A549 (cell line): ENCODE results near the gene TOGARAM1. TPM values are rescaled to one million over a fixed set of nuclear protein-coding genes. Genes with fewer than 3 reads are reported as not detected.

ENCODE experiments used
- ATAC-seq, 2 experiments: fragments of 200-7000 bp in 1 of 2; fragments of >200 bp in 1 of 2; cut with Nextera tagmentation in 1 of 2; cut with Tn5 transposase in 1 of 2; 3 replicates each; pipeline versions ENCODE4 v1.8.0 to v1.9.1; 2018 to 2020; ENCODE audit warnings: mild to moderate bottlenecking in 1 of 2, moderate library complexity in 1 of 2
- CTCF ChIA-PET: fragments of 300-600 bp; sonication (Branson Sonifier 250); formaldehyde crosslinking; extraction: SDS; loops from one replicate; lab custom pipeline; 2021; ENCODE audit warnings: antibody characterized with exemption, inconsistent platforms; lab: Yijun Ruan, JAX
- POLR2A ChIA-PET: fragments of 350-600 bp; formaldehyde crosslinking; extraction: SDS; loops from one replicate; lab custom pipeline; 2021; ENCODE audit warnings: antibody characterized with exemption, inconsistent platforms; lab: Yijun Ruan, JAX
- DNase-seq, 2 experiments: peaks; one replicate each; pipeline versions ENCODE4 v3.0.0 to v3.0.0-alpha.2; 2011 to 2016; ENCODE audit warnings: low read depth in 1 of 2, low spot score in 1 of 2
- FAIRE-seq: peaks from 2 replicates; lab custom pipeline; 2011; peaks lifted over from hg19 to GRCh38; lab: Jason Lieb, UNC
- H3K27ac ChIP-seq, 2 experiments: fragments of >200 bp; sonication (Bioruptor Twin); formaldehyde crosslinking; 3 replicates each; pipeline ENCODE4 v1.5.1; 2016 to 2017
- H3K4me1 ChIP-seq: fragments of >200 bp; sonication (Bioruptor Twin); formaldehyde crosslinking; 3 replicates; pipeline ENCODE4 v1.6.1; 2016
- H3K4me2 ChIP-seq: fragments of >200 bp; sonication (Bioruptor Twin); formaldehyde crosslinking; 3 replicates; pipeline ENCODE4 v1.6.1; 2016
- H3K4me3 ChIP-seq: fragments of >200 bp; sonication (Bioruptor Twin); formaldehyde crosslinking; 3 replicates; pipeline ENCODE4 v1.5.1; 2016
- H3K9me3 ChIP-seq: fragments of >200 bp; sonication (Bioruptor Twin); formaldehyde crosslinking; 3 replicates; pipeline ENCODE4 v1.6.1; 2016
- BHLHE40 ChIP-seq: IDR thresholded peaks from 2 replicates; pipeline ENCODE4 v1.6.1; 2012; ENCODE audit warnings: low read depth, low read length, inconsistent platforms
- EHF ChIP-seq: fragments of 250-450 bp; sonication (Bioruptor Pico); IDR thresholded peaks from 2 replicates; pipeline ENCODE4 v1.5.0; 2020; ENCODE audit warnings: mild to moderate bottlenecking
- EHMT2 ChIP-seq: fragments of 200-600 bp; sonication (generic); IDR thresholded peaks from 2 replicates; pipeline ENCODE4 v1.6.1; 2016; ENCODE audit warnings: antibody characterized with exemption, low read depth, mild to moderate bottlenecking, moderate library complexity
- EP300 ChIP-seq, 2 experiments: fragments of >200 bp; sonication (Bioruptor Twin); formaldehyde crosslinking; IDR thresholded peaks; 2 replicates in 1 of 2; 3 replicates in 1 of 2; pipeline ENCODE4 v1.6.1; 2016 to 2017
- FOSB ChIP-seq: fragments of 250-450 bp; sonication (Bioruptor Pico); IDR thresholded peaks from 2 replicates; pipeline ENCODE4 v1.5.0; 2020; ENCODE audit warnings: mild to moderate bottlenecking, moderate library complexity
- FOXS1 ChIP-seq: fragments of 250-450 bp; sonication (Bioruptor Pico); IDR thresholded peaks from 2 replicates; pipeline ENCODE4 v1.5.0; 2020; ENCODE audit warnings: mild to moderate bottlenecking, moderate library complexity
- GATA3 ChIP-seq: IDR thresholded peaks from 2 replicates; pipeline ENCODE4 v1.6.1; 2012; ENCODE audit warnings: borderline replicate concordance
- KDM5A ChIP-seq: fragments of 200-600 bp; sonication (generic); IDR thresholded peaks from 2 replicates; pipeline ENCODE4 v1.6.1; 2016; ENCODE audit warnings: antibody characterized with exemption, mild to moderate bottlenecking
- MAFK ChIP-seq: fragments of 450-650 bp; IDR thresholded peaks from 2 replicates; pipeline ENCODE4 v1.6.1; 2014; ENCODE audit not compliant: partially characterized antibody
- POLR2A ChIP-seq: IDR thresholded peaks from 2 replicates; pipeline ENCODE4 v1.6.1; 2012; ENCODE audit warnings: mild to moderate bottlenecking, low read length
- SREBF2 ChIP-seq: fragments of 450-650 bp; IDR thresholded peaks from 2 replicates; pipeline ENCODE4 v1.6.1; 2014; ENCODE audit warnings: mild to moderate bottlenecking, moderate library complexity
- TP53 ChIP-seq: fragments of 250-450 bp; sonication (Bioruptor Pico); IDR thresholded peaks from 2 replicates; pipeline ENCODE4 v1.5.0; 2021; ENCODE audit warnings: mild to moderate bottlenecking, moderate library complexity
- ZFP36 ChIP-seq: fragments of 450-650 bp; IDR thresholded peaks from 2 replicates; pipeline ENCODE4 v1.6.1; 2014; ENCODE audit warnings: borderline replicate concordance; ENCODE audit not compliant: partially characterized antibody
- WGBS: methylation state at CpG from one replicate; pipeline ENCODE4 v1.1.6; 2017; ENCODE audit errors: missing lambda C conversion rate; 5-methylcytosine and 5-hydroxymethylcytosine counted together
- polyA plus RNA-seq, 4 experiments: library from polyadenylated mRNA; depleted of rRNA in 3 of 4; stranded (reverse); fragments of >200 nt; fragmentation: RNase III in 1 of 4; extraction: RNeasy Plus Mini Kit Qiagen cat#74134 plus additional on column Dnase treatment in 1 of 4; gene quantifications; 2 replicates in 3 of 4; 3 replicates in 1 of 4; pipeline ENCODE4 v1.2.3, GENCODE V29; 2011 to 2017
- TF ChIP-seq, protein P1 (sequence below): fragments of 200-600 bp; sonication (generic); IDR thresholded peaks from 2 replicates; pipeline ENCODE4 v1.6.1; 2016; ENCODE audit warnings: antibody characterized with exemption, mild to moderate bottlenecking, moderate library complexity
- TF ChIP-seq, protein P2 (sequence below): fragments of 450-650 bp; IDR thresholded peaks from 2 replicates; pipeline ENCODE4 v1.6.1; 2014; ENCODE audit warnings: antibody characterized with exemption
- TF ChIP-seq, protein P3 (sequence below): fragments of 250-450 bp; sonication (Bioruptor Pico); IDR thresholded peaks from 2 replicates; pipeline ENCODE4 v1.5.0; 2021; ENCODE audit warnings: mild to moderate bottlenecking, moderate library complexity, borderline replicate concordance
- TF ChIP-seq, protein P4 (sequence below): IDR thresholded peaks from 2 replicates; pipeline ENCODE4 v1.6.1; 2012
- TF ChIP-seq, protein P5 (sequence below): fragments of >200 bp; sonication (Bioruptor Twin); formaldehyde crosslinking; IDR thresholded peaks from 2 replicates; pipeline ENCODE4 v1.6.1; 2016
- TF ChIP-seq, protein P6 (sequence below): fragments of 250-450 bp; sonication (Bioruptor Pico); IDR thresholded peaks from 2 replicates; pipeline ENCODE4 v1.5.0; 2020; ENCODE audit warnings: low read depth, mild to moderate bottlenecking, moderate library complexity

Gene TOGARAM1
- polyA plus RNA-seq, 2 of the 4 experiments (the other 2 are of a cell fraction): 7.6 to 17.6 TPM

DNA sequence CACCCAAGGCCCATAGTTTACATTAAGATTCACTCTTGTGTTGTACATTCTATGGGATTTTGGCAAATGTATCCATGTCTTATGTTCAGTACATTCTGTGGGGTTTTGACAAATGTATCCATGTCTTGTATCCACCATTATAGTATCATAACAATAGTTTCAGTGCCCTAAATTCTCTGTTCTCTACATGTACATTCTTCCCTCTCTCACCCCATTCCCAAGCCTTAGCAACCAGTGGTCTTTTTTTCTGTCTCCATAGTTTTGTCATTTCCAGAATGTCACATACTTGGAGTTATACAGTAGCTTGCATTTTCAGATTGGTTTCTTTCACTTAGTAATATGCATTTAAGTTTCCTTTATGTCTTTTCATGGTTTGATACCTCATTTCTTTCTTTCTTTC is 6.7 kb downstream of the TOGARAM1 start (continued):
- TF ChIP-seq FOSB (CRISPR knock-in tag) (no peak), GATA3 (no peak), BHLHE40 (no peak)

DNA sequence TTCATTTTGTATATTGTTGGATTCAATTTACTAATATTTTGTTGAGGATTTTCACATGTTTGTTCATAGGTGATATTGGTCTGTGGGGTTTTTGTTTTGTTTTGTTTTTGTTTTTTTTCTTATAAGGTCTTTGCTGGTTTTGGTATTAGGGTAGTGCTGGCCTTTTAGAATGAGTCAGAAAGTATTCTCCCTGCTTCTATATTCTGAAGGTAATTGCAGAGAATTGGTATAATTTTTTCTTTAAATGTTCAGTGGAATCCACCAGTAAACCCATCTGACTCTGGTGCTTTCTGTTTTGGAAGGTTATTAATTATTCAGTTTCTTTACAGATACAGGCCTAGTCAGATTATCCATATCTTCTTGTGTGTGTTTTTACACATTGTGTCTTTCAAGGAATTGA is 8.9 kb downstream of the TOGARAM1 start:
- H3K4me2 ChIP-seq: no peak overlapping the region
- H3K4me1 ChIP-seq: peaks cover 13% of the 10 kb centered on the region; the same call in 2 of the 3 replicates
- 0 out of 3 replicates have a peak, but pooled peaks cover 3% of the 10 kb centered on the region for H3K9me3 ChIP-seq
- ChIA-PET POLR2A (no interaction called here), CTCF (no interaction called here)
- no peak overlapping the region for H3K4me3 ChIP-seq
- no peak overlapping the region for H3K27ac ChIP-seq
- DNase-seq: no peak
- ATAC-seq: no peak
- TF ChIP-seq ZFP36 (no peak), EHMT2 (no peak), BHLHE40 (no peak), SREBF2 (no peak), FOXS1 (no peak)
- TF ChIP-seq, protein P1, sequence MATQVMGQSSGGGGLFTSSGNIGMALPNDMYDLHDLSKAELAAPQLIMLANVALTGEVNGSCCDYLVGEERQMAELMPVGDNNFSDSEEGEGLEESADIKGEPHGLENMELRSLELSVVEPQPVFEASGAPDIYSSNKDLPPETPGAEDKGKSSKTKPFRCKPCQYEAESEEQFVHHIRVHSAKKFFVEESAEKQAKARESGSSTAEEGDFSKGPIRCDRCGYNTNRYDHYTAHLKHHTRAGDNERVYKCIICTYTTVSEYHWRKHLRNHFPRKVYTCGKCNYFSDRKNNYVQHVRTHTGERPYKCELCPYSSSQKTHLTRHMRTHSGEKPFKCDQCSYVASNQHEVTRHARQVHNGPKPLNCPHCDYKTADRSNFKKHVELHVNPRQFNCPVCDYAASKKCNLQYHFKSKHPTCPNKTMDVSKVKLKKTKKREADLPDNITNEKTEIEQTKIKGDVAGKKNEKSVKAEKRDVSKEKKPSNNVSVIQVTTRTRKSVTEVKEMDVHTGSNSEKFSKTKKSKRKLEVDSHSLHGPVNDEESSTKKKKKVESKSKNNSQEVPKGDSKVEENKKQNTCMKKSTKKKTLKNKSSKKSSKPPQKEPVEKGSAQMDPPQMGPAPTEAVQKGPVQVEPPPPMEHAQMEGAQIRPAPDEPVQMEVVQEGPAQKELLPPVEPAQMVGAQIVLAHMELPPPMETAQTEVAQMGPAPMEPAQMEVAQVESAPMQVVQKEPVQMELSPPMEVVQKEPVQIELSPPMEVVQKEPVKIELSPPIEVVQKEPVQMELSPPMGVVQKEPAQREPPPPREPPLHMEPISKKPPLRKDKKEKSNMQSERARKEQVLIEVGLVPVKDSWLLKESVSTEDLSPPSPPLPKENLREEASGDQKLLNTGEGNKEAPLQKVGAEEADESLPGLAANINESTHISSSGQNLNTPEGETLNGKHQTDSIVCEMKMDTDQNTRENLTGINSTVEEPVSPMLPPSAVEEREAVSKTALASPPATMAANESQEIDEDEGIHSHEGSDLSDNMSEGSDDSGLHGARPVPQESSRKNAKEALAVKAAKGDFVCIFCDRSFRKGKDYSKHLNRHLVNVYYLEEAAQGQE: no peak
- FAIRE-seq: no peak

DNA sequence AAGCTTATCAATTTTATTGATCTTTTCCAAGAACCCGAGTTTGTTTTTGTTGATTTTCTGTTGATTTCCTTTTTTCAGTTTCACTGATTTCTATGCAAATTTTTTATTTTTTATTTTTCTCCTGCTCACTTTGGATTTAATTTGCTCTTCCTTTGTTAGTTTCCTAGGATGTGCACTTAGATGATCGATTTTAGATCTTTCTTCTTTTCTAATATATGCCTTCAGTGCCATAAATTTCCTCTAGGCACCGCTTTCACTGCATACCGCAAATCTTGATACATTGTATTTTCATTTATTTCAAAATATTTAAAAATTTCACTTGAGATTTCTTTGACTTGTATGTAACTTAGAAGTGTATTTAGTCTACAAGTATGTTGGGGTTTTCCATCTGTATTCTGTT is 9.5 kb downstream of the TOGARAM1 start:
- no peak overlapping the region for H3K4me2 ChIP-seq
- WGBS: 86% methylated on average over 4 of the region's 4 CpGs
- POLR2A ChIA-PET: no interaction called here

DNA sequence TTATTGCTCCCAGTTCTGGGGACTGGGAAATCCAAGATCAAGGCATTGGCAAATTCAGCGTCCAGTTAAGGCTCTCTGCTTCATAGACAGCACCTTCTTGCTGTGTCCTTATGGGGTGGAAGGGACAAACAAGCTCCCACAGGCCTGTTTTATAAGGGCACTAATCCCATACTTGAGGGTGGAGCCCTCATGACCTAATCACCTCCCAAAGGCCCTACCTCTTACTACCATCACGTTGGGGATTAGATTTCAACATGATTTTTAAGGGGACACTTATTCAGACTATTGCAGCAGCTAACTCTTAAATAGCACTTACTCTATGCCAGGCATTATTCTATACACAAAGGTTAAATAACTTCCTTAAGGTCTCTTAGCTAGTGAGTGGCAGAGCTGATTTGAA is 17.3 kb downstream of the TOGARAM1 start:
- Histone ChIP-seq H3K4me3 (no peak overlapping the region), H3K4me1 (no peaks in the 10 kb centered on the region), H3K27ac (no peak overlapping the region), H3K9me3 (no peaks in the 10 kb centered on the region), H3K4me2 (no peak overlapping the region)
- WGBS: 77% methylated on average over 2 of the region's 2 CpGs
- ChIA-PET POLR2A (no interaction called here), CTCF (interaction anchor here (0.6 to 1.3 kb wide), 3 partner anchors 66 to 150 kb away, joined by 3 to 9 read pairs (median 5); no protein-coding TSS in a partner anchor)
- TF ChIP-seq, protein P2, sequence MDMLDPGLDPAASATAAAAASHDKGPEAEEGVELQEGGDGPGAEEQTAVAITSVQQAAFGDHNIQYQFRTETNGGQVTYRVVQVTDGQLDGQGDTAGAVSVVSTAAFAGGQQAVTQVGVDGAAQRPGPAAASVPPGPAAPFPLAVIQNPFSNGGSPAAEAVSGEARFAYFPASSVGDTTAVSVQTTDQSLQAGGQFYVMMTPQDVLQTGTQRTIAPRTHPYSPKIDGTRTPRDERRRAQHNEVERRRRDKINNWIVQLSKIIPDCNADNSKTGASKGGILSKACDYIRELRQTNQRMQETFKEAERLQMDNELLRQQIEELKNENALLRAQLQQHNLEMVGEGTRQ: no peak
- TF ChIP-seq, protein P3, sequence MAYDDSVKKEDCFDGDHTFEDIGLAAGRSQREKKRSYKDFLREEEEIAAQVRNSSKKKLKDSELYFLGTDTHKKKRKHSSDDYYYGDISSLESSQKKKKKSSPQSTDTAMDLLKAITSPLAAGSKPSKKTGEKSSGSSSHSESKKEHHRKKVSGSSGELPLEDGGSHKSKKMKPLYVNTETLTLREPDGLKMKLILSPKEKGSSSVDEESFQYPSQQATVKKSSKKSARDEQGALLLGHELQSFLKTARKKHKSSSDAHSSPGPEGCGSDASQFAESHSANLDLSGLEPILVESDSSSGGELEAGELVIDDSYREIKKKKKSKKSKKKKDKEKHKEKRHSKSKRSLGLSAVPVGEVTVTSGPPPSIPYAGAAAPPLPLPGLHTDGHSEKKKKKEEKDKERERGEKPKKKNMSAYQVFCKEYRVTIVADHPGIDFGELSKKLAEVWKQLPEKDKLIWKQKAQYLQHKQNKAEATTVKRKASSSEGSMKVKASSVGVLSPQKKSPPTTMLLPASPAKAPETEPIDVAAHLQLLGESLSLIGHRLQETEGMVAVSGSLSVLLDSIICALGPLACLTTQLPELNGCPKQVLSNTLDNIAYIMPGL: no peak
- TF ChIP-seq KDM5A (no peak), EP300 (IDR thresholded peaks at IDR 0.05) (no peak), EHF (no peak)
- TF ChIP-seq, protein P4, sequence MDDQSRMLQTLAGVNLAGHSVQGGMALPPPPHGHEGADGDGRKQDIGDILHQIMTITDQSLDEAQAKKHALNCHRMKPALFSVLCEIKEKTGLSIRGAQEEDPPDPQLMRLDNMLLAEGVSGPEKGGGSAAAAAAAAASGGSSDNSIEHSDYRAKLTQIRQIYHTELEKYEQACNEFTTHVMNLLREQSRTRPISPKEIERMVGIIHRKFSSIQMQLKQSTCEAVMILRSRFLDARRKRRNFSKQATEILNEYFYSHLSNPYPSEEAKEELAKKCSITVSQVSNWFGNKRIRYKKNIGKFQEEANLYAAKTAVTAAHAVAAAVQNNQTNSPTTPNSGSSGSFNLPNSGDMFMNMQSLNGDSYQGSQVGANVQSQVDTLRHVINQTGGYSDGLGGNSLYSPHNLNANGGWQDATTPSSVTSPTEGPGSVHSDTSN: no peak
- TF ChIP-seq, protein P5, sequence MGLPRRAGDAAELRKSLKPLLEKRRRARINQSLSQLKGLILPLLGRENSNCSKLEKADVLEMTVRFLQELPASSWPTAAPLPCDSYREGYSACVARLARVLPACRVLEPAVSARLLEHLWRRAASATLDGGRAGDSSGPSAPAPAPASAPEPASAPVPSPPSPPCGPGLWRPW: no peak
- DNase-seq: no peak
- FAIRE-seq: no peak
- no peak for ATAC-seq

More for the DNA sequence above, 9.5 kb downstream of the TOGARAM1 start:
- FAIRE-seq (no peak), DNase-seq (no peak), ATAC-seq (no peak)
- CTCF ChIA-PET: no interaction called here
- H3K9me3 ChIP-seq: 0 out of 3 replicates have a peak, but pooled peaks cover 3% of the 10 kb centered on the region
- H3K4me3 ChIP-seq: no peak overlapping the region
- no peak overlapping the region for H3K27ac ChIP-seq
- no peak for TF ChIP-seq MAFK
- TF ChIP-seq, protein P6, sequence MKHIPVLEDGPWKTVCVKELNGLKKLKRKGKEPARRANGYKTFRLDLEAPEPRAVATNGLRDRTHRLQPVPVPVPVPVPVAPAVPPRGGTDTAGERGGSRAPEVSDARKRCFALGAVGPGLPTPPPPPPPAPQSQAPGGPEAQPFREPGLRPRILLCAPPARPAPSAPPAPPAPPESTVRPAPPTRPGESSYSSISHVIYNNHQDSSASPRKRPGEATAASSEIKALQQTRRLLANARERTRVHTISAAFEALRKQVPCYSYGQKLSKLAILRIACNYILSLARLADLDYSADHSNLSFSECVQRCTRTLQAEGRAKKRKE (CRISPR knock-in tag): no peak
- no peak for TF ChIP-seq ZFP36
- TF ChIP-seq POLR2A: no peak
- TF ChIP-seq TP53 (CRISPR knock-in tag): no peak
- TF ChIP-seq GATA3: no peak
- peaks cover 13% of the 10 kb centered on the region; the same call in 2 of the 3 replicates for H3K4me1 ChIP-seq
